HL-60 (cell line): ENCODE measurements around the gene ASPRV1.

Experiments
- POLR2AphosphoS5 ChIP-seq: IDR thresholded peaks from 2 replicates; pipeline ENCODE4 v1.6.1; 2012; ENCODE audit warnings: low read depth
- TF ChIP-seq, protein P1 (sequence below): IDR thresholded peaks from one replicate; pipeline ENCODE4 v1.5.1; 2011; ENCODE audit warnings: low read length, control low read depth, inconsistent platforms; ENCODE audit not compliant: insufficient read depth

DNA sequence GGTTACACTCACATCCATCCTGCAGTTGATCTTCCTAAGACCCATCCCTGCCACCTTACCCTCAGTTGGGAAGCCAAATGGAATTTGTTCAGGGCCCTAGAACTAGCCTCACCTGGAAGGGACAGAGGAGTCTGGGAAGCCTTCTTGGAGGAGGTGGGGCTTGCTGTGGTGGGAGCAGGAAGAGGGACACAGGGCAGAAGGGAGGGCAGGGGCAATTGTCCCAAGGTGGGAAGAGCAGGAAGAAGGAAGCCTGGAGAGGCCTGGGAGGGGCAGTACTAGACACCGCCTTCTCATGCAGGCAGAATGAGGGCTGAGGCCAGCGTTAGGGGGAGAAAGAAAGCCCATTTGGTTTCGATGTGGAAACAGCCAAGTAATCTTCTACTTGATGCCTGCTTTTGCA, 34.1 kb upstream of the ASPRV1 start:
- TF ChIP-seq, protein P1, sequence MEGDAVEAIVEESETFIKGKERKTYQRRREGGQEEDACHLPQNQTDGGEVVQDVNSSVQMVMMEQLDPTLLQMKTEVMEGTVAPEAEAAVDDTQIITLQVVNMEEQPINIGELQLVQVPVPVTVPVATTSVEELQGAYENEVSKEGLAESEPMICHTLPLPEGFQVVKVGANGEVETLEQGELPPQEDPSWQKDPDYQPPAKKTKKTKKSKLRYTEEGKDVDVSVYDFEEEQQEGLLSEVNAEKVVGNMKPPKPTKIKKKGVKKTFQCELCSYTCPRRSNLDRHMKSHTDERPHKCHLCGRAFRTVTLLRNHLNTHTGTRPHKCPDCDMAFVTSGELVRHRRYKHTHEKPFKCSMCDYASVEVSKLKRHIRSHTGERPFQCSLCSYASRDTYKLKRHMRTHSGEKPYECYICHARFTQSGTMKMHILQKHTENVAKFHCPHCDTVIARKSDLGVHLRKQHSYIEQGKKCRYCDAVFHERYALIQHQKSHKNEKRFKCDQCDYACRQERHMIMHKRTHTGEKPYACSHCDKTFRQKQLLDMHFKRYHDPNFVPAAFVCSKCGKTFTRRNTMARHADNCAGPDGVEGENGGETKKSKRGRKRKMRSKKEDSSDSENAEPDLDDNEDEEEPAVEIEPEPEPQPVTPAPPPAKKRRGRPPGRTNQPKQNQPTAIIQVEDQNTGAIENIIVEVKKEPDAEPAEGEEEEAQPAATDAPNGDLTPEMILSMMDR: no peak
- TF ChIP-seq POLR2AphosphoS5: no peak
